Measurements from ENCODE around the gene TIGD3.

The TIGD3 gene

DNA sequence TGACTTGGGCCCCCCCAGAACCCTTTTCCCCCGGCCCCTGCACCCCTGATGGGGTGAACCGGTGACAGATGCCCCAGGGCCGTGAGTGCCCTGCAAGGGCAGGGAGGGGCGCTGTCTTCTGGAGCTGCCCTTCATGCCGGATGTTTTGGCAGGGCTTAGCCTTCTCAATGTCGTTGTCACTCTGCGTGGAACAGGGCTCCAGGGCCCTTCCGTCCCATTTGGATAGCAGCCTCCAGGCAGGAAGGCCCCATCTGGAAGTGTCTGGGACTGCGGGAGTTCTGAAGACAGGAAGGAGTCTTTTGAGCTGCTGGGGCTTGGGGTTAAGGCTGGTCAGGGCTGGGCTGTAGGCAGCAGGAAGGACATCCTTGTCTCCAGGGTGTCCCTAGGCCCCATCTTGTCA is 36.4 kb downstream of the TIGD3 start:
- DNase-seq = no peak

DNA sequence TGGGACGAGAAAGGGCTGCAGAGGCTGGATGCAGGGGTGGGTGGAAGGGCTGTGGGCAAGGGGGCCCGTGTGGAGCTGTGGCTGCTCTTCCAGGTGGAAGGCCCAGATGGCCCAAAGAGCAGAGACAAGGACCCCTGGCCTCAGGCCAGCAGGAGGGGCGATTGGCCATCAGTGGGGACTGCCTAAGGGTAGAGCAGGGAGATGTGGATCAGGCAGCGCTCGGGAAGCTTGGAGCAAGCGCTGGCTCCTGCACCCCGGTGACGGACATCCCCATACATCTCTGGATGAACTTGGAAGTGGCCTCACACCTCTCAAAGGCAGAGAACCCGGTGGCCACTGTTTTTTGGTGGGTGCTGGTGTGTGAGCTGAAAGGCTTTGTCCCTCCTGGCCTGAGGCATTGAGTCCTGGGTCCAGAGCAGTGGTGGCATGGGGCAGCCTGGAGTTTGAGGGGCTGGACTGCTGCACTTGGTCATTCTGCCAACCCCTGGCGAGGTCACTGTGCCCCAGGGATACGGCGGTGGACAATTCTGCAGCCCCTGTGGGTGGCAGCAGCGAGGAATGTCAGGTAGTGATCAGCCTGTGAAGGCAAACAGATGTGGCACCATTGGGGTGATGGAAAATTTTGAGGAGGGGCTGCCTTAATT is 37.8 kb downstream of the TIGD3 start:
- no peak for DNase-seq

DNA sequence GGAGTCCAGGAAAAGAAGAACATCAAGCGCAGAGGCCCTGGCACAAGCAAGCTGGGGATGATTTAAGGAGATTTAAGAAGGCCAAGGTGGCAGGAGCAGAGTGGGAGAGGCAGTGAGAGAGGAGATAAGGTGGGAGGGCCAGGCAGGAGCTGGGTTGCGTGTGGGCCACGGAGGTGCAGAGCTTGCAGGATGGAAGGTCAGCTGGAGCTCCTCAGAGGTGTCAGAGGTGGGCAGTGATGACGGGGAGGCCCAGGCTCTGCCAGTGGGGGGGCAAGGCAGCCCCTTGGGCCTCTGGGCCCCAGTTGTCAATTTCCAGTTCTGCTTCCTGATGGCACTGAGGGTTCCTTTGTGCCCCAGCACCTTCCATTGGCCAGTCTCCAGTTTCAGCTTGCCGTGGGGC is 38.3 kb downstream of the TIGD3 start:
- no peak for DNase-seq

DNA sequence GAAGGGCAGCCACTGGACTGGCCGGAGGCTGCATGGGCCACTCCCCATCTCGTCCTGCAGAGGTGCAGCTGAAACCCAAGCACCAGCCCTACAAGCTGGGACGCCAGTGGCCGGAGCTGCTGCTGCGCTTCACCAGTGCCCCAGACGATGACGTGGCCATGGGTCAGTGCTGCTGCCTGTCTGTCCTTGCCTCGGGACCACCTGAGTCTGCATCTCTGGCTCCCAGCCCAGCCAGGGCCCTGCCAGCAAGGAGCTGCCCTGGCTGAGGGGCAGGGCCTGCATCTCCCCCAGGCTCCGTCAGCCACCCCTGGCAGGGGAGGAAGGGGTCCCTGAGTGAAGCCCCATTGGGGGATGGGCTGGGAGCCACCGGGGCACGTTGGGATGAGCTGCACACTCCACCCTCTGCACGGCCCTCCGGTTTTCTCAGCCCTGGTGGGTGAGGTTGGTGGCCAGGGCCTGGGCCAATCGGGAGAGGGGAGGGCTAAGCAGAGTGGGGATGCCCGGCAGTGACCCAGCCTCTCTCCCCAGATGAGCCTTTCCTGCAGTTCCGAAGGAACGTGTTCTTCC is 39.0 kb downstream of the TIGD3 start:
- no peak for DNase-seq

DNA sequence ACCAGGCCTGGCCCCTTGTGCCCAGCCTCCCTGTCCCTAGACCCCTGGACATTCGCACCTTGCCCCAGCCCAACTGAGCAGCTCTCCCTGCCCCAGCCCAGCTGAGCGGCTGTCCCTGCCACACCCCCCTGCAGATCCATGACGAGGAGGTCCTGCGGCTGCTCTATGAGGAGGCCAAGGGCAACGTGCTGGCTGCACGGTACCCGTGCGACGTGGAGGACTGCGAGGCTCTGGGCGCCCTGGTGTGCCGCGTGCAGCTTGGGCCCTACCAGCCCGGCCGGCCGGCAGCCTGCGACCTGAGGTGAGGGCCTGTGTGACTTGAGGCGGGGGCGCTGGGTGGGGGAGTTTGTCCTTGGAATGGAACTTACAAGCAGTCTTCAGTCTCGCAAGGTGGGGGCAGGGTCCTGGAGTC is 39.6 kb downstream of the TIGD3 start:
- DNase-seq = no peak

DNA sequence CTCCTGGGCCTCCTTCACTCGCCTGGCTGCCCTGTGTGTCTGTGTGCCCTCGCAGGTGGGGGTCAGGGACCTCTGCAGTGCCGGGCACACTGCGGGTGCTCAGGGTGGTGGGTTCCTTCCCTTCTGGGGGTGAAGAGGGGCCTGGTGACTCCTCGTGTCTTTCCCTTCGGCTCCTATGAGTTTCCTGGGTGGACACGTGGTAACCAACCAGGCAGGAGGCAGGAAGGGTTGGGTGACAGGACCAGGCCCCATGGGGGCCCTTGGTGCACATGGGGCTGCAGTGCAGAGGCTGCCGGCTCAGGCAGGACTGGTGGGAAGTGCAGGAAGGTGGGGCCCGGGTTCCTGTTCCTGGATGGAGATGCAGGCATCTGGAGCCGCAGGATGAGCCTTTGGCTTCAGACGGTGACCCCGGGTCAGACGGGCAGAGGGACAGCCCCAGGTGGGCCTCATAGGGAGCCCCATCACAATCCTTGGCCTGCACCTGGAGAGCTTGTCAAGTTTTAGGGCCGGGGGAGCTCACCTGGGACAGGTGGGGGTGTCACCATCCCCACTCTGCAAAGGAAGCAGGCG is 41.5 kb downstream of the TIGD3 start:
- DNase-seq = no peak

DNA sequence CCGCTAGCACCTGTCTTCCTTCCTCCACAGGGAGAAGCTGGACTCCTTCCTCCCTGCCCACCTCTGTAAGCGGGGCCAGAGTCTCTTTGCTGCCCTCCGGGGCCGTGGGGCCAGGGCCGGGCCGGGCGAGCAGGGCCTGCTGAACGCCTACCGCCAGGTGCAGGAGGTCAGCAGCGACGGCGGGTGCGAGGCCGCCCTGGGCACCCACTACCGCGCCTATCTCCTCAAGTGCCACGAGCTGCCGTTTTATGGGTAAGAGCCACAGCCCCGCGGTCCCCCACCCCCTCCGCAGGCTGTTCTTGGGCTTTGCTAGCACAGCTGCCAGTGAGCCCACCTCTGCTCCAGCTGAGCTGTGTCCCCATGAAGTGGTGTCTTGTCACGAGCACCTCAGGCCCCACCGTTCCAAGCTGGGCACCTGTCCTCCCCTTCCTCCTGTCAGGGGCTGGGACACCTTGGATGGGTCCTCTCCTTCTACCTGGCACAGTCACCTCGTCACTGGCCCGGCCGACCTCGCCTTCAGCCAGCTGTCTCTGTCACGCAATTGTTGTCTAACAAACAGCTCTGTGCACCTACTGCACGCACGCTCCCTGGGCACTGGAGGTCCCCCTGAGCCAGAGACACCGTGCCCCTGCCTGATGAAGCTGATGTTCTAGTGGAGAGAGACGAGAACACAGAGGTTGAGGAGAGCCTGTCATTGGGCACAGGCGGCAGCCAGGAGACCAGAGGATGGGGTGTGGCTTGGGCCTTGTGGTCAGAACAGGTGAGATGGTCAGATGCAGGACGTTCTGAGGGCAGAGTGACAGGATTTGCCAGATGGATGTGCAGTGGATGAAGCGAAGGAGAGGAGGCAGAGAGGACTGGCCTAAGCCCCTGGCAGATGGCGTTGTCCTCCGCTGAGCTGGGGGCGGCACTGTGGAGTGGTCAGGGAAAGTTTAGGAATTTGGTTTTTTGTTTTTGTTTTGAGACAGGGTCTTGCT is 42.5 kb downstream of the TIGD3 start:
- DNase-seq = no peak

DNA sequence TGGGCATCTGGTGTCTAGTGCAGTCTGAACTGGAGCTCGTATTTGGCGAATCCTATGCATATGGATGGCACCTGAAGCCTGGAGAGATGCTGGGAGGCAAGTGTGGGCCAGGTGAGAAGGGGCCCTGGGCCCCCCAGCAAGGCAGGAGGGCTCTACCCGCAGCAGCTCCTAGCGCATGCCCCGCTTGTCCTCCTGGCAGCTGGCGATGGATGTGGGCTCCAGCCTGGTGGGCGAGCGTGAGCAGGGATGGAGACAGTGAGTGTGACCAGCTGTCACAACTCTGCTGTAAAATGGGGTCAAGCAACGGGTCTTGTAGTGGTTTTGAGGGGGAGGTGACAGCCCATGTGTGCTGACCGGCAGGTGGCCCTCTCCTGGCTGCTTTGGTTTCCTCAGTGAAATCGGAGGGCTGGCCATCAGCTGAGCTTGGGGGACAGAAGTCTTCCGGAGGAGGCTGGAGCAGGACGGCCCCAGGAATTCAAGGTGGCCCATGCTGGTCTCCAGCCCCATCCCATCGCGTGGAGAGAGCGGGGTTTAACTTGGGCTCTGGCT is 43.9 kb downstream of the TIGD3 start:
- DNase-seq = no peak

DNA sequence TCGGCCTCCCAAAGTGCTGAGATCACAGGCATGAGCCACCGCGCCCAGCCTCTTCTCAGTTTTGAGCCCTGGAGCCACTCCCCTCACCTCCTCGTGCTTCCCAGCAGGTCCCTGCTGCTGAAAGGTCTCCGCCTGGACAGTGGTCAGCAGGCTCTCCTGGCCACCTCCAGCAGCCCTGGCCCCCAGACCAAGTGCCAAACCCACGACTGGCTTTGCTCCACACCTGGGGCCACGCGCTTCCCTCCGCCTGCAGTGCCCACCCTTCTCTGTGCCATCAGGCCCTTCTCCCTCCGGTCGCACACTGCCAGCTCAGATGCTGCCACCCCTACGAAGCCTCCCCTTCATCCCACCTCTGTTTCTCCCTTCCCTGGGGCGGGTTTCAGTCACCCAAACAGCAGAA is 44.7 kb downstream of the TIGD3 start:
- no peak for DNase-seq

DNA sequence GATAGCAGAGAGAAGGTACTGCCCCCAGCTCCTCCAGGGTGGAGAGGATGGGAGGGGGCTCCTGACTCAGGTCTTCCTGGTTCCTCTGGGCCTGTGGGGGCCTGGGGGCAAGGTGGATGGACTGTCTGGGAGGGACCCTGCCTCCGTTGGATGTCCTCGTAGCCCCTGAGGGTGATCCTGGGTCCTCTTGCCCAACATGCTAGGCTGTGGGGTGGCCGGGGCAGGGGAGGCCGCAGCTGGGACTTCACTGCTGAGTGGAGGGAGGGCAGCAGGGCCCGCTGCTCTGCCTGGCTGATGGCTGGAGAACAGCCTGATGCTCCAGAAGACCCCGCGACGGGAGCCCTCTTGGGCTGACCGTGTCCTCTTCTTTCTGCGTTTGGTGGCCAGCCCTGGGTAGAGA is 45.3 kb downstream of the TIGD3 start:
- no peak for DNase-seq

DNA sequence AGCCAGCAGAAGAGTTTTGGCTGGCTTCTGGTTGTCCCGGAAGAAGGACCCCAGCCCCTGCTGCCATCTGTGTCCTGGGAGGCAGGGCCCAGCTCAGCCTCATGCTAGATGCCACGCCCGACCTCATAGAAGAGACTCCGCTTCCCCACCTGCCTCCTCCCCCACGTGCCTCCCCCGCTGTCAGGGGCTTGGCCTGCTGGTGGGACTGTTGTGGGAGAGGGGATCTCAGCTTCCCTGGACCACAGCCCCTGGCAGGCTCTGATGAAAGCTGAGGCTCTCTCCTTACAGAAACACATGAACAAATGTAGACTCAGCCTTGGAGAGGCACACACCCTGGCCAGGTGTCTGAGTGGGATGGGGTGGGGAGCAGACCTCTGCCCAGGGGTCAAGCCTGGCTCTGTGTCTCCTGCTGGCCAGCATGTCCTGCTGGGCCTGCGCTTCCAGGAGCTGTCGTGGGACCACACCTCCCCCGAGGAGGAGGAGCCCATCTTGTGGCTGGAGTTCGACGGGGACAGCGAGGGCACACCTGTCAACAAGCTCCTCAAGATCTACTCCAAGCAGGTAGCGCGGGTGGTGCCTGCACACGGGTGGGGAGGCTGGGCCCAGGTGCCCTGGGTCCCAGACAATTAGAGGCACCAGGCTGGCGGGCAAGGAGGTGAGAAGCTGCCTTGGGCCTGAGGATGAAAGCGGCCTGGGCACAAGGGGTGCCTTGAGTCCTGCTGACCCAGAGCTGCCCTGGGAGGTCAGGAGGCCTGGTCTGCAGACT is 45.9 kb downstream of the TIGD3 start:
- no peak for DNase-seq

DNA sequence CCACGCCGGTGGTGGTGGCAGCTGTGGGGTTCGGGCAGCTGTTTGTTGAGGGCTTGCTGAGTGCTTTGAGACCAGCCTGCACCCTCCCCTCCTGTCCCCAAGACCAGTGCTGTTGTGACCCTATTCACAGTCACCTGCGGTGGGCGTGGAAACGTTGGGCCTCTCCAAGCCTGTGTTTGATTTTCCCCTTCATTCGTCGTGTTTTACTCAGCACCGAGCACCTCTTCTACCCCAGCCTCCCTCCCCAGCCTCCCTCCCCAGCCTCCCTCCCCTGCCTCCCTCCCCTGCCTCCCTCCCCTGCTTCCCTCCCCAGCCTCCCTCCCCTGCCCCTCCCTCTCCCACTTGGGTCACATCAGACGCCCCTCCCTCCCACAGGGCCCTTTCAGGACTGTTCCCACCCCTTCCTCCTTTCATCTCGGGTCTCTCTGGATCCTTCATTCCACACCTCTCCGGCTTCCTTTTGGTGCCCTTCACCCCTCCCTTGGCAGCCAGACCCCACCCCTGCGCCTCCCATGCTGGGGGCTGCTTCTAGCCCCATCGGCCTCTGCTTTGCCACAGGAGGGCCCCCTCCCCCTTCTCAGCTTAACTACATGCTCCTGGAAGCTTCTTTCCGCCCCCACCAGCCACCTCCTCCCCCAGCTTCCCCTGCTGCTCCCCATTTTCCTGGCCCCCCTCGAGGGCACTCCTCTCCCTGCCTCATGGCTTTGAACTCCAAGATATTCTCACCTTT is 46.7 kb downstream of the TIGD3 start:
- DNase-seq = no peak

DNA sequence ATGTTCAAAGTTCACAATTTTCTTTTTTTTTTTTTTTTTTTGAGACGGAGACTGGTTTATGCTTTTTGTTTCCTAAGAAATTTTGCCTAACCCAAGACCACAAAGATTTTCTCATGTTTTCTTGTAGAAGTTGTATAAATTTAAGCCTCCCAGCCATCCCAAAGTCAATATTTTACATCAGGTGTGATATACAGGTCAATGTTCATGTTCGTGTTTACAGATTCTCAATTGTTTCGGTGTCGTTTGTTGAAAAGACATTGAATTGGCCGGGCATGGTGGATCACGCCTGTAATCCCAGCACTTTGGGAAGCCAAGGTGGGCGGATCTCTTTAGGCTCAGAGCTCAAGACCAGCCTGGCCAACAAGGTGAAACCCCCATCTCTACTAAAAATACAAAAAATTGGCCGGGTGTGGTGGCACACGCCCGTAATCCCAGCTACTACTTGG is 47.3 kb downstream of the TIGD3 start:
- no peak for DNase-seq

DNA sequence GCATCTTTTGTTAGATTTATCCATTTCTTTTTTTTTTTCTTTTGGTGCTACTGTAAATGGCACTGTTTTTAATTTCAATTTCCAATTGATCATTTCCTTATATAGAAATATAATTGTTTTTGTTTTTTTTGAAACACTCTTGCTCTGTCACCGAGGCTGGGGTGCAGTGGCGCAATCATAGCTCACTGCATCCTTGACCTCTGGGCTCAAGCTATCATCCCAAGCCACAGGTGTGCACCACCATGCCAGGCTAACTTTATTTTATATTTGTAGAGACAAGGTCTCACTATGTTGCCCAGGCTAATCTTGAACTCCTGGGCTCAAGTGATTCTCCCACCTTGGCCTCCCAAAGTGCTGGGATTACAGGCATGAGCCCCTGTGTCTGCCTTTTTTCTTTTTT is 48.2 kb downstream of the TIGD3 start:
- no peak for DNase-seq

DNA sequence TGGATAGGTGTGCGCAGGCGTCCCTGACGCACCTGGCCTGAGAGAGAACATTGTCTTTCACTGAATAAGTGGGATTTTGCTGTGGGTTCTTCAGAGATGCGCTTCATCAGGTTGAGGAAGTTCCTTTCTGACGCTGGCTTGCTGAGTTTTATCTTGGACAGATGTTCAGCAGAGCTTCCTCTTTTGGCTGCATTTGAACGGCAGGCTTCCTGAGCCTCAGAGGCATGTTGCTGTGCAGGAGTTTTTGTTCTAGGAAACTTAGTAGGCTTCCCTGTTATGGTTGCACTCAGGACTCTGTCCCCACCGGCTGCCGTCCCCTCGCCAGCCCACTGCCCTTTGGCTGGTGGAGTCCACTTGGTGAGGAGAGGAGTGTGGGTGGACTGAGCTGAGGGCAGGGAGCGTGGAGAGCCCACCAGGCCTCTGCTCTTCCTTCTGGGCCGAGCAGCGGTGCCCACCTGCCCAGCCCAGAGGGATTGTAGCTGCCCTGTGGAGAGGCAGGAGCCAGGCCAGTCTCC is 49.1 kb downstream of the TIGD3 start:
- DNase-seq = no peak

DNA sequence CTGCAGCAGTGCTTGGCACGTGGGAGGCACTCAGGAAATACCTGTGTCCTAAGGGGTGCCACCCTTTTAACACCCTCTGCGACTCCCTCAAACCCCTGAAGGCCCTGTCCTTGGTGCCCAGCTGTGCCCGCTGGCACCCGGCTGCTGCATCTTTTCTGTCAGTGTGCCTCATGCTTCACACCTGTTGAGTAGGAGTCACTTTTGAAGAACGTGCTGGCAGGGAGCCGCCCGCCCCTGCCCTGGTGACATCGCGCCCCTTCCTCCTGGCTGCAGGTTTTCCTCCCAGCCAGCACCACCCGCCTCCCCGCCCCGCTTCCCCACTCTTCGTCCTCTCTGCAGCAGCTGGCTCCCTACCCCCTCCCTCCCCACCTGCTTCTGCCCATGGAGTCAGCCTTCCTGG is 49.7 kb downstream of the TIGD3 start:
- no peak for DNase-seq

DNA sequence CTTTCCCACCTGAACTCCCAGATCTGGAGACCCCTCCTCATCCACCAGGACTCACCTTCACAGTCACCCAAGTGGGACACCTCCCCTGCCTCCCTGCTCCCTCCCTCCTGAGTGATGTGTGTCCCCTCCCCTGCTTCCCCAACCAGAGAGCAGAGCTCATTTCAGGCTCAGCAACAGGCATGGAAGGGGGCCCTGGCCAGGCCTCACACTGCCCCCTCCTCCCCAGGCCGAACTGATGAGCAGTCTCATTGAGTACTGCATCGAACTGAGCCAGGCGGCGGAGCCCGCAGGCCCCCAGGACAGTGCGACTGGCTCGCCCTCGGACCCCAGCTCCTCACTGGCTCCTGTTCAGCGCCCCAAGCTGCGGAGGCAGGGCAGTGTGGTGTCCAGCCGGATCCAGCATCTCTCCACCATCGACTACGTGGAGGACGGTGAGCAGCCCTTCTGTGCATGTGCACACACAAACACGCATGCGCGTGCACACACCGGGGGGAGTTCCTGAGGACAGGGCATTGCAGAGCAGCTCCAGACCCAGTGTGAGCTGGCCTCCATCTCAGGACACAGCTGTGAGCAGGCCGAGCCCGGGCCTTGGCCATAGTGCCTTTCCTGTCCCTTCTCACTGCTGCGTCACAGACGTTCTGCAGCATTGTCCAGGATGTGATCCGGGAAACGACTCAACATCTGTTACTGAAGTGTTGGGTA is 50.2 kb downstream of the TIGD3 start:
- DNase-seq = no peak
